H9 (cell line): ENCODE data around the gene PLS3. TPM values are rescaled to one million over a fixed set of nuclear protein-coding genes. Genes with fewer than 3 reads are reported as not detected.

Experiments used
- DNase-seq: peaks from one replicate; pipeline ENCODE4 v3.0.0-alpha.2; 2017
- H2AFZ ChIP-seq: one replicate; pipeline ENCODE4 v1.6.1; 2013; ENCODE audit warnings: mild to moderate bottlenecking, low read length, control low read depth, moderate library complexity
- H2AK5ac ChIP-seq: 2 replicates; pipeline ENCODE4 v1.6.1; 2013; ENCODE audit warnings: low read length, control low read depth, mixed read lengths; ENCODE audit not compliant: insufficient read length
- H2BK120ac ChIP-seq: one replicate; pipeline ENCODE4 v1.6.1; 2013; ENCODE audit warnings: low read depth, mild to moderate bottlenecking, low read length, control low read depth, inconsistent platforms; ENCODE audit not compliant: poor library complexity, severe bottlenecking
- H2BK12ac ChIP-seq: 2 replicates; pipeline ENCODE4 v1.6.1; 2013; ENCODE audit warnings: low read length, control low read depth, mixed read lengths, low read depth; ENCODE audit not compliant: insufficient read length
- H2BK15ac ChIP-seq: 2 replicates; pipeline ENCODE4 v1.6.1; 2013; ENCODE audit warnings: low read depth, low read length, control low read depth
- H2BK20ac ChIP-seq: one replicate; pipeline ENCODE4 v1.6.1; 2013; ENCODE audit warnings: low read depth, mild to moderate bottlenecking, low read length, control low read depth, inconsistent platforms; ENCODE audit not compliant: poor library complexity, severe bottlenecking
- H2BK5ac ChIP-seq: 2 replicates; pipeline ENCODE4 v1.6.1; 2013; ENCODE audit warnings: low read length, control low read depth, mixed read lengths; ENCODE audit not compliant: insufficient read length
- H3K14ac ChIP-seq: 2 replicates; pipeline ENCODE4 v1.6.1; 2013; ENCODE audit warnings: low read length, control low read depth; ENCODE audit not compliant: insufficient read depth
- H3K18ac ChIP-seq: 2 replicates; pipeline ENCODE4 v1.6.1; 2013; ENCODE audit warnings: low read depth, mild to moderate bottlenecking, mixed read lengths, low read length, control low read depth; ENCODE audit not compliant: insufficient read length
- H3K23ac ChIP-seq: 2 replicates; pipeline ENCODE4 v1.6.1; 2013; ENCODE audit warnings: low read length, control low read depth, mixed read lengths, low read depth; ENCODE audit not compliant: insufficient read length
- H3K23me2 ChIP-seq: 2 replicates; pipeline ENCODE4 v1.6.1; 2013; ENCODE audit warnings: low read depth, mild to moderate bottlenecking, mixed read lengths, low read length, control low read depth; ENCODE audit not compliant: insufficient read length, poor library complexity, severe bottlenecking
- H3K27ac ChIP-seq: 2 replicates; pipeline ENCODE4 v1.5.1; 2013; ENCODE audit warnings: low read length, control low read depth, mixed read lengths, low read depth; ENCODE audit not compliant: insufficient read length
- H3K27me3 ChIP-seq: 2 replicates; pipeline ENCODE4 v1.6.1; 2013; ENCODE audit warnings: low read length, control low read depth, inconsistent platforms; ENCODE audit not compliant: insufficient read depth
- H3K4ac ChIP-seq: 2 replicates; pipeline ENCODE4 v1.6.1; 2013; ENCODE audit warnings: low read depth, mild to moderate bottlenecking, control low read depth, inconsistent platforms, low read length, moderate library complexity
- H3K4me1 ChIP-seq: 2 replicates; pipeline ENCODE4 v1.6.1; 2013; ENCODE audit warnings: low read length, control low read depth, inconsistent platforms; ENCODE audit not compliant: insufficient read depth
- H3K4me2 ChIP-seq: 2 replicates; pipeline ENCODE4 v1.6.1; 2013; ENCODE audit warnings: low read length, control low read depth, mixed read lengths; ENCODE audit not compliant: insufficient read length, insufficient read depth
- H3K56ac ChIP-seq: 2 replicates; pipeline ENCODE4 v1.6.1; 2013; ENCODE audit warnings: low read depth, mild to moderate bottlenecking, mixed read lengths, low read length, control low read depth; ENCODE audit not compliant: insufficient read length
- H3K79me1 ChIP-seq: 2 replicates; pipeline ENCODE4 v1.6.1; 2013; ENCODE audit warnings: low read depth, mild to moderate bottlenecking, moderate library complexity, low read length, control low read depth, inconsistent platforms; ENCODE audit not compliant: insufficient read depth, poor library complexity, severe bottlenecking
- H3K79me2 ChIP-seq: 2 replicates; pipeline ENCODE4 v1.6.1; 2013; ENCODE audit warnings: low read length, control low read depth, inconsistent platforms; ENCODE audit not compliant: insufficient read depth
- H3K9ac ChIP-seq: 2 replicates; pipeline ENCODE4 v1.6.1; 2013; ENCODE audit warnings: low read length, control low read depth, mixed read lengths; ENCODE audit not compliant: insufficient read length; ENCODE audit errors: extremely low read depth
- H3K9me3 ChIP-seq: one replicate; pipeline ENCODE4 v1.6.1; 2013; ENCODE audit warnings: low read depth, low read length, inconsistent platforms; ENCODE audit not compliant: control insufficient read depth
- H3T11ph ChIP-seq: one replicate; pipeline ENCODE4 v1.6.1; 2013; ENCODE audit warnings: mild to moderate bottlenecking, low read length, control low read depth, inconsistent platforms
- H4K20me1 ChIP-seq: one replicate; pipeline ENCODE4 v1.6.1; 2013; ENCODE audit not compliant: control insufficient read depth, insufficient read length, insufficient read depth
- H4K5ac ChIP-seq: 2 replicates; pipeline ENCODE4 v1.6.1; 2013; ENCODE audit warnings: low read depth, mild to moderate bottlenecking, mixed read lengths, low read length, control low read depth; ENCODE audit not compliant: insufficient read length
- H4K8ac ChIP-seq: replicated peaks from 2 replicates; pipeline ENCODE4 v1.6.1; 2013; ENCODE audit warnings: low read length, control low read depth, mixed read lengths, low read depth; ENCODE audit not compliant: insufficient read length
- H4K91ac ChIP-seq: 2 replicates; pipeline ENCODE4 v1.6.1; 2013; ENCODE audit warnings: low read depth, mild to moderate bottlenecking, moderate library complexity, mixed read lengths, low read length, control low read depth; ENCODE audit not compliant: insufficient read length
- H3K27ac Mint-ChIP-seq, 3 experiments: 2 replicates in 2 of 3; 3 replicates in 1 of 3; pipeline ENCODE4 v1.8.0; 2020 to 2021; ENCODE audit warnings: mixed read lengths in 3 of 3, mild to moderate bottlenecking in 1 of 3, moderate library complexity in 1 of 3
- H3K27me3 Mint-ChIP-seq: 2 replicates; pipeline ENCODE4 v1.8.0; 2021; ENCODE audit warnings: low read depth, mild to moderate bottlenecking, moderate library complexity, mixed read lengths
- H3K36me3 Mint-ChIP-seq, 3 experiments: 2 replicates in 2 of 3; 3 replicates in 1 of 3; pipeline ENCODE4 v1.8.0; 2020 to 2021; ENCODE audit warnings: low read depth in 3 of 3, mixed read lengths in 3 of 3; ENCODE audit not compliant: insufficient read depth in 1 of 3
- H3K4me1 Mint-ChIP-seq, 2 experiments: 2 replicates each; pipeline ENCODE4 v1.8.0; 2020; ENCODE audit warnings: mixed read lengths in 2 of 2
- H3K4me3 Mint-ChIP-seq, 2 experiments: 2 replicates in 1 of 2; 3 replicates in 1 of 2; pipeline ENCODE4 v1.8.0; 2020 to 2021; ENCODE audit warnings: mild to moderate bottlenecking in 2 of 2, mixed read lengths in 2 of 2, moderate library complexity in 1 of 2
- H3K9me3 Mint-ChIP-seq, 2 experiments: 2 replicates in 1 of 2; 3 replicates in 1 of 2; pipeline ENCODE4 v1.8.0; 2020; ENCODE audit warnings: mild to moderate bottlenecking in 2 of 2, mixed read lengths in 2 of 2, moderate library complexity in 1 of 2
- CTCF ChIP-seq: fragments of 200-600 bp; sonication (generic); conservative IDR thresholded peaks from 3 replicates; pipeline ENCODE4 v1.8.0; 2021; ENCODE audit warnings: antibody characterized with exemption, mild to moderate bottlenecking
- WGBS: extraction: QIAGEN DNeasy Blood & Tissue Kit; methylation state at CpG from one replicate; pipeline ENCODE4 v1.1.7; 2013; ENCODE audit warnings: missing lambda C conversion rate, low lambda C conversion rate, mixed read lengths; ENCODE audit not compliant: insufficient read length; ENCODE audit errors: extremely low coverage; 5-methylcytosine and 5-hydroxymethylcytosine counted together
- total RNA-seq: library from RNA; stranded (reverse); gene quantifications from 2 replicates; pipeline ENCODE4 v1.2.1, GENCODE V29; 2021

Gene PLS3
- total RNA-seq, 1 experiment from 2014 or later: 315 TPM

- Histone ChIP-seq H3K4me1 (peaks cover 2% of the 10 kb centered on the region; the same call in 1 of the 2 replicates), H3K9ac (peak overlapping the region; percentile 95), H3K18ac (peak overlapping the region; percentile 73), H3K27ac (no peak overlapping the region), H3K27me3 (no peaks in the 10 kb centered on the region), H3K79me1 (no peaks in the 10 kb centered on the region), H3T11ph (no peak overlapping the region), H2BK120ac (no peak overlapping the region), H4K91ac (peak overlapping the region; percentile 11), H2AK5ac (no peak overlapping the region), H3K4me2 (peak overlapping the region; percentile 99), H4K5ac (peak overlapping the region; percentile 59), H3K4ac (no peak overlapping the region), H4K20me1 (no peaks in the 10 kb centered on the region), H3K23ac (no peak overlapping the region), H2BK20ac (no peak overlapping the region), H3K79me2 (peaks cover 23% of the 10 kb centered on the region; the same call in 1 of the 2 replicates), H3K56ac (peak overlapping the region; percentile 58), H3K9me3 (no peaks in the 10 kb centered on the region), H3K14ac (peak overlapping the region; percentile 86), H3K23me2 (peaks cover 7% of the 10 kb centered on the region), H2AFZ (no peak overlapping the region), H2BK5ac (no peak overlapping the region), H2BK12ac (no peak overlapping the region), H4K8ac (no peak overlapping the region), H2BK15ac (no peak overlapping the region)
- Mint-ChIP-seq H3K27ac (peak overlapping the region; percentile 95 to 100 (median 98)), H3K27me3 (no peaks in the 10 kb centered on the region), H3K4me3 (peak overlapping the region; percentile 99), H3K4me1 (peaks cover 40% of the 10 kb centered on the region in 2 experiments), H3K9me3 (no peaks in the 10 kb centered on the region), H3K36me3 (peaks cover 0 to 21% (median 17%) of the 10 kb centered on the region in 3 experiments; a peak in 5 of 7 replicates)
- WGBS: no CpG with 5 or more reads among the region's 55 CpGs
- TF ChIP-seq CTCF: no peak
- peak; percentile 58 for DNase-seq
Measured at GRCh38 chrX:115561605-115562479, 868 bp downstream of the PLS3 start.
